HL-60 (cell line): Measurements from ENCODE around the gene MYO5B.

ENCODE experiments used
- GABPA ChIP-seq: IDR thresholded peaks from 2 replicates; pipeline ENCODE4 v1.6.1; 2012; ENCODE audit warnings: low read depth
- TF ChIP-seq, protein P1 (sequence below): IDR thresholded peaks from one replicate; pipeline ENCODE4 v1.5.1; 2011; ENCODE audit warnings: low read length, control low read depth, inconsistent platforms; ENCODE audit not compliant: insufficient read depth

DNA sequence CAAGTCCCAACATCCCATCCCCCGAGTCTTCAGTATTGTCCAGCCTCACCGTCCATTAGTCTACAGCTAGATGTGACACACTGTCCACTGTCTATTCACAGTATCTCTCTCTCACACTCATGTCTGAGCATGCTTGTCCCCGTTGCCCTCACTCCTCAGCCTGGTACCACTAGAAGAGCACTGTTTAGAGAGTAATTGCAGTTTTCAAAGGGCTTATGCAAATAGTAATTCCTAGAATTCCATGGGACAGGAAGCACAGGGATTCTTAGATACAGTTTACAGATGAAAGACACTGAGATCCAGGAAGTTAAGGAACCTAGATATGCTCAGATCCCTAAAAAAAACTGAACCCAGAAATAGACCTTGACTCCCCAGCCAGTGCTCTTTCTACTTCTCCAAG lies 125.5 kb downstream of the MYO5B start:
- TF ChIP-seq, protein P1, sequence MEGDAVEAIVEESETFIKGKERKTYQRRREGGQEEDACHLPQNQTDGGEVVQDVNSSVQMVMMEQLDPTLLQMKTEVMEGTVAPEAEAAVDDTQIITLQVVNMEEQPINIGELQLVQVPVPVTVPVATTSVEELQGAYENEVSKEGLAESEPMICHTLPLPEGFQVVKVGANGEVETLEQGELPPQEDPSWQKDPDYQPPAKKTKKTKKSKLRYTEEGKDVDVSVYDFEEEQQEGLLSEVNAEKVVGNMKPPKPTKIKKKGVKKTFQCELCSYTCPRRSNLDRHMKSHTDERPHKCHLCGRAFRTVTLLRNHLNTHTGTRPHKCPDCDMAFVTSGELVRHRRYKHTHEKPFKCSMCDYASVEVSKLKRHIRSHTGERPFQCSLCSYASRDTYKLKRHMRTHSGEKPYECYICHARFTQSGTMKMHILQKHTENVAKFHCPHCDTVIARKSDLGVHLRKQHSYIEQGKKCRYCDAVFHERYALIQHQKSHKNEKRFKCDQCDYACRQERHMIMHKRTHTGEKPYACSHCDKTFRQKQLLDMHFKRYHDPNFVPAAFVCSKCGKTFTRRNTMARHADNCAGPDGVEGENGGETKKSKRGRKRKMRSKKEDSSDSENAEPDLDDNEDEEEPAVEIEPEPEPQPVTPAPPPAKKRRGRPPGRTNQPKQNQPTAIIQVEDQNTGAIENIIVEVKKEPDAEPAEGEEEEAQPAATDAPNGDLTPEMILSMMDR, result no peak
- no peak for TF ChIP-seq GABPA
